GM12801 (cell line): Measurements from ENCODE around the gene SNX2.

Experiments used
- TF ChIP-seq, protein P1 (sequence below): IDR thresholded peaks from one replicate; pipeline ENCODE4 v1.5.1; 2011; ENCODE audit warnings: control low read depth; ENCODE audit not compliant: insufficient read length; ENCODE audit errors: extremely low read depth

SNX2 gene

DNA sequence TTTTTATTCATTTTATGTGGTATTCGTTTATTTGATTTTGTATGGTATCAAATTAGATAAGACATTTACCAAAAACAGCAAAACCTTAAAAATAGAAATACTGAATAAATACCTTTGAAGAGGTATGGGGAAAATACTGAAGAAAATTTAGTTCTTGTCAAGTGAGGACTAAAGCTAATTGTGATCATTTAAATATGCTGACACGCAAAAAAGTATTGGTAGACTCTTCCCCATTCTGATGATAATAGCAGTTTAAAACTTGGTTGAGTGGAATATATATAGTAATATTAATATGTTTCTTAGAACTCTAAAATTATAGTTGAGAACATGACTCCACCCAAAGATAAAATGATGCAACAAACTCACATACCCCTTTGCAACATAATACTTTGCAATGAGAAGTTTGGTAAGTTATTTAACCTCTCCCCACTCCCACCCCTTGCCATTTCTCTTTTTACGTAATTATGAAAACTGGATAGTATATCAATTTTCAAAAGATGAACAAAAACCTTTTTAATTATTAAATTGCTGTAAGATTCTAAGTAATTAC is 40.4 kb downstream of the SNX2 start:
- TF ChIP-seq, protein P1, sequence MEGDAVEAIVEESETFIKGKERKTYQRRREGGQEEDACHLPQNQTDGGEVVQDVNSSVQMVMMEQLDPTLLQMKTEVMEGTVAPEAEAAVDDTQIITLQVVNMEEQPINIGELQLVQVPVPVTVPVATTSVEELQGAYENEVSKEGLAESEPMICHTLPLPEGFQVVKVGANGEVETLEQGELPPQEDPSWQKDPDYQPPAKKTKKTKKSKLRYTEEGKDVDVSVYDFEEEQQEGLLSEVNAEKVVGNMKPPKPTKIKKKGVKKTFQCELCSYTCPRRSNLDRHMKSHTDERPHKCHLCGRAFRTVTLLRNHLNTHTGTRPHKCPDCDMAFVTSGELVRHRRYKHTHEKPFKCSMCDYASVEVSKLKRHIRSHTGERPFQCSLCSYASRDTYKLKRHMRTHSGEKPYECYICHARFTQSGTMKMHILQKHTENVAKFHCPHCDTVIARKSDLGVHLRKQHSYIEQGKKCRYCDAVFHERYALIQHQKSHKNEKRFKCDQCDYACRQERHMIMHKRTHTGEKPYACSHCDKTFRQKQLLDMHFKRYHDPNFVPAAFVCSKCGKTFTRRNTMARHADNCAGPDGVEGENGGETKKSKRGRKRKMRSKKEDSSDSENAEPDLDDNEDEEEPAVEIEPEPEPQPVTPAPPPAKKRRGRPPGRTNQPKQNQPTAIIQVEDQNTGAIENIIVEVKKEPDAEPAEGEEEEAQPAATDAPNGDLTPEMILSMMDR: no peak

DNA sequence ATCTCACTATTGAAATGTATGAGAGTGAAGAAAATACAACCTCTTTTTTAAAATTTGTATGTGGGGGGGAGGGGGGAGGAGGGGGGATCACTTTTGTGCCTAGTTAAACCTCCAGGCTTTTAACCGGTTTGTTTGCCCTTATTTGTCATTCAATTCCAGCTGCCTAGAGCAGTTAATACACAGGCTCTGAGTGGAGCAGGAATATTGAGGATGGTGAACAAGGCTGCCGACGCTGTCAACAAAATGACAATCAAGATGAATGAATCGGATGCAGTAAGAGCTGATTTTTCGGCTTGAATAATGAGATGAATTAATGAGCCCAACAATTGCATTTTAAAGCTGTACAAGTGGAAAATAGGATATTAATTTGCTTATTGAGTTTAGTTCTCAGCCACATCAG is 41.9 kb downstream of the SNX2 start:
- TF ChIP-seq, protein P1: no peak

DNA sequence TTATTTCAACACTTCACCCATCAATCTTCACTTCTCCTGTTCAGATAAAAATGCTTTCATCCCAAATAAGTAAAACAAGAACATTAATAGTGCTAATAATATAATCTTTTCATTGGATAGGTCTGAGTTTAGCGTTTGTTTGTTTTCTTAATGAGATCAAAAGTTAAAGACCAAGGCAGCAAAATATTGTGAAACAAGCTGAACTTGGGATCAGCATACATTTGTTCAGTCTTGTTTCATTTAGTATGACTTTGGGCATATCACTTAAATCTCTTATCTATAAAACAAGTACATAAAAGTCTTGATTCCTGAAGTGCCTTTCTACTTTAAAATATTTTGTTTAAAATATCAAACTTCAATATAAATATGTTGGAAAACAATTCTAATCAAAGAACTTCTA is 57.1 kb downstream of the SNX2 start:
- TF ChIP-seq, protein P1: no peak

DNA sequence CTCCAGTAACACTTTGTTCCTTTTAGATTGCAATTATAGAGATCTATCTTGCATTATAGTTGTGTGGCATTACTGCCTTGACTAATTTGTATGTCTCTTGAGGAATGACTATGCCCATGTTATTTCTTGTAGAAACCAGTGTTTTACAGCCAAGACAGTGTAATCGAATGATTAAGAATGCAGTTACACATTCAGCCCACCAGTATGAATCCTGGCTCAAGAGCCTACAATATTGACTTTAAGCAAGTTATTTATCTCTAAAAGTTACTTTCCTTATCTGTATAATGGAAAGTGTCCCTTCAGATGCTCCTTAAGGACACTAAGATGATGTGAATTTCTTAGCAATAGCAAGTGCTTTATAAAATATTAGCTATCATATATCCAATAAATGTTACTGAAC is 60.8 kb downstream of the SNX2 start:
- TF ChIP-seq, protein P1: no peak

DNA sequence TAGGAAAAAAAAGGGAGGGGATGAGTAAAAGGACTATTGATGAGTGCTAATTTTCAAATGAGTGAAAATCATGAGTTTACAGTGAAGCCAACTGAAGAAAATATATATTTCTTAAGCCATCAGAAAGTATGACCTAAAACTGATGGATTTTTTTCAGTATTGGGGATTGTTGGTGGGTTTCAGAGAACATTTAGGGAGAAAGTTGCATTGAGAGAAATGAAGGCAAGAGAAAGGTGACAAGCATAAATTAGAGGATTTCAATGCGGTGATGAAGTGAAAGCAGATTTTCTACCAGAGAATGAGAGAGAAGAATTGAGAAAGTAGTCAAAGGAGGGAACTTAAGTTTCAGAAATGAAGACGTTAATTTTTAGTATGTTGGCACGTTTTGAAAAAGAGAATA is 62.1 kb downstream of the SNX2 start:
- TF ChIP-seq, protein P1: no peak

DNA sequence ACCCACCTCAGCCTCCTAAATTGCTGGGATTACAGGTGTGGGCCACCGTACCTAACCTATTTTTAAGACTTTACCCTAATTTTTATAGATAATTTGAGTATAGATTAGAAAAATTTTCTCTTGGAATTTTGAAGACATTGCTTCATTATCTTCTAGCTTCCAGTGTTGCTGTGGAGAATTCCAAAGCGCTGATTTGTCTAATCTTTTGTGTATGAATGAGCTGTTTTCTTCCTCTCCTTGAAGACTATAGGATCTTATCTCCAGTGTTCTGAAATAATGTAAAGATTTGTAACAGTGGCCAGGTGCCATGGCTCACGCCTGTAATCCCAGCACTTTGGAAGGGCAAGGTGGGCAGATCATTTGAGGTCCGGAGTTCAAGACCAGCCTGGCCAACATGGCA is 64.9 kb downstream of the SNX2 start:
- TF ChIP-seq, protein P1: no peak

DNA sequence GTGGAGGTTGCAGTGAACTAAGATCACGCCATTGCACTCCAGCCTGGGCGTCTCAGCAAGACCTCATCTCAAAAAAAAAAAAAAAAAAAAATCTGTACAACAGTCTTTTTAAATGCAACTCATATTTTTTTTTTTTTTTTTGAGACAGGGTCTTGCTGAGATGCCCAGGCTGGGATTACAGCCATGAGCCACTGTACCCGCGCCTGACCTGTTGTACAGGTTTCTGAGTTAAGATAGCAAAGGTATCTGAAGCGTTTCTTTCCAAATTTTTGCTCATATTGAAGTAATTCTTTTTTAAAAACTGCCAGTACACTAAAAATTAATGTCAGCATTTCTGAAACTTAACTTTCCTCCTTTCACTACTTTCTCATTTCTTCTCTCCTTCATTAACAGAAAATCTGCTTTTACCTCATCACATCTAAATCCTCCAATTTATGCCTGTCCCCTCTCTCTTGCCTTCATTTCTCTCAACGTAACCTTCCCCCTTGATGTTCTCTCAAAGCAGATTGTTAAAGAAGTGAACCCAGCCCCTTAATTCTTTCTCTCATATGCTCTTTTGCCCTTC is 67.2 kb downstream of the SNX2 start:
- TF ChIP-seq, protein P1: no peak
